Mesodermal cell (in vitro differentiated cells): Measurements from ENCODE around the gene ZSCAN10.
"Not testable (repeated sequence)": the region's sequence is repeated elsewhere in the genome, so short reads cannot be mapped to it uniquely, and the experiment has no call there.

Source experiments
- H3K27ac ChIP-seq: 2 replicates; pipeline ENCODE4 v1.7.0; 2013; ENCODE audit warnings: mild to moderate bottlenecking, low read depth, low read length, moderate library complexity; ENCODE audit not compliant: severe bottlenecking
- H3K36me3 ChIP-seq: 2 replicates; pipeline ENCODE4 v1.7.1; 2013; ENCODE audit warnings: mild to moderate bottlenecking, low read length, moderate library complexity; ENCODE audit not compliant: control insufficient read depth, insufficient read depth
- H3K4me1 ChIP-seq: one replicate; pipeline ENCODE4 v1.7.1; 2013; ENCODE audit warnings: mild to moderate bottlenecking, low read length; ENCODE audit not compliant: insufficient read depth, control insufficient read depth, poor library complexity, severe bottlenecking
- H3K4me3 ChIP-seq: 2 replicates; pipeline ENCODE4 v1.7.0; 2013; ENCODE audit warnings: low read length, control low read depth, mild to moderate bottlenecking; ENCODE audit not compliant: insufficient read depth, poor library complexity, severe bottlenecking; ENCODE audit errors: extremely low read depth
- H3K9me3 ChIP-seq: 2 replicates; pipeline ENCODE4 v1.7.1; 2013; ENCODE audit warnings: mild to moderate bottlenecking, low read length, moderate library complexity; ENCODE audit not compliant: control insufficient read depth
- WGBS, 2 experiments: methylation state at CpG; one replicate each; pipeline ENCODE4 v1.1.5; 2013; ENCODE audit warnings: missing lambda C conversion rate in 2 of 2; ENCODE audit not compliant: insufficient coverage in 2 of 2; 5-methylcytosine and 5-hydroxymethylcytosine counted together

The ZSCAN10 gene

GRCh38 chr16:3058139-3059030, 40.7 kb downstream of the ZSCAN10 start:
- H3K9me3 ChIP-seq = no peaks in the 10 kb centered on the region
- H3K4me1 ChIP-seq = peaks cover 15% of the 10 kb centered on the region
- no peaks in the 10 kb centered on the region for H3K36me3 ChIP-seq
- H3K4me3 ChIP-seq = peak overlapping the region; percentile 69
- WGBS, 2 experiments = 17 to 18% methylated on average over 45 to 49 of the region's 77 CpGs
- no peak overlapping the region for H3K27ac ChIP-seq

GRCh38 chr16:3057181-3058138, 41.6 kb downstream of the ZSCAN10 start:
- 86 to 92% methylated on average over 13 of the region's 22 CpGs for WGBS, 2 experiments
- Histone ChIP-seq H3K4me3 (peak overlapping the region; percentile 69), H3K36me3 (no peaks in the 10 kb centered on the region), H3K9me3 (no peaks in the 10 kb centered on the region), H3K27ac (no peak overlapping the region), H3K4me1 (peaks cover 15% of the 10 kb centered on the region)

GRCh38 chr16:3056336-3057180, 42.5 kb downstream of the ZSCAN10 start:
- Histone ChIP-seq H3K4me3 (no peak overlapping the region), H3K4me1 (peaks cover 15% of the 10 kb centered on the region), H3K27ac (no peak overlapping the region), H3K36me3 (no peaks in the 10 kb centered on the region), H3K9me3 (no peaks in the 10 kb centered on the region)
- WGBS, 2 experiments = 93 to 95% methylated on average over 12 to 16 of the region's 19 CpGs

GRCh38 chr16:3055734-3056115, 43.4 kb downstream of the ZSCAN10 start:
- H3K4me3 ChIP-seq, H3K27ac ChIP-seq, H3K36me3 ChIP-seq, H3K9me3 ChIP-seq: not testable (repeated sequence)
- H3K4me1 ChIP-seq = peaks cover 15% of the 10 kb centered on the region
- 56 to 71% methylated on average over 6 to 9 of the region's 9 CpGs for WGBS, 2 experiments

- peaks cover 10% of the 10 kb centered on the region for H3K4me1 ChIP-seq
- H3K36me3 ChIP-seq = no peaks in the 10 kb centered on the region
- H3K27ac ChIP-seq = no peak overlapping the region
- H3K4me3 ChIP-seq = no peak overlapping the region
- WGBS, 2 experiments = 84 to 85% methylated on average over 14 to 15 of the region's 17 CpGs
- H3K9me3 ChIP-seq = no peaks in the 10 kb centered on the region
These were observed 43.9 kb downstream of the ZSCAN10 start for GRCh38 chr16:3054965-3055733.

GRCh38 chr16:3053330-3053710, 45.8 kb downstream of the ZSCAN10 start:
- H3K4me3 ChIP-seq, H3K4me1 ChIP-seq, H3K36me3 ChIP-seq, H3K27ac ChIP-seq, H3K9me3 ChIP-seq: not testable (repeated sequence)
- 86 to 100% methylated on average over 1 to 6 of the region's 13 CpGs for WGBS, 2 experiments

- WGBS, 2 experiments = 100% methylated on average over 1 of the region's 12 CpGs; no CpG with 5 or more reads in 1 of the 2 experiments
- H3K4me3 ChIP-seq, H3K27ac ChIP-seq, H3K9me3 ChIP-seq, H3K36me3 ChIP-seq, H3K4me1 ChIP-seq: not testable (repeated sequence)
These were observed 46.3 kb downstream of the ZSCAN10 start for GRCh38 chr16:3052571-3053329.

GRCh38 chr16:3051494-3051893, 47.6 kb downstream of the ZSCAN10 start:
- no peaks in the 10 kb centered on the region for H3K4me1 ChIP-seq
- 79 to 81% methylated on average over 5 to 6 of the region's 9 CpGs for WGBS, 2 experiments
- H3K9me3 ChIP-seq = no peaks in the 10 kb centered on the region

GRCh38 chr16:3051009-3051408, 48.1 kb downstream of the ZSCAN10 start:
- no peaks in the 10 kb centered on the region for H3K36me3 ChIP-seq
- H3K4me3 ChIP-seq = no peak overlapping the region
- no peak overlapping the region for H3K27ac ChIP-seq
- H3K4me1 ChIP-seq = no peaks in the 10 kb centered on the region
- 63 to 84% methylated on average over 2 to 3 of the region's 4 CpGs for WGBS, 2 experiments
- no peaks in the 10 kb centered on the region for H3K9me3 ChIP-seq

More at GRCh38 chr16:3051494-3051893, 47.6 kb downstream of the ZSCAN10 start:
- Histone ChIP-seq H3K27ac (no peak overlapping the region), H3K36me3 (no peaks in the 10 kb centered on the region), H3K4me3 (no peak overlapping the region)
